NB4 (cell line): ENCODE measurements around the gene OPCML.

Experiments
- DNase-seq: peaks from one replicate; pipeline ENCODE4 v3.0.0; 2010; ENCODE audit warnings: low read depth
- H3K4me3 ChIP-seq: one replicate; pipeline ENCODE4 v1.5.1; 2011; ENCODE audit warnings: mild to moderate bottlenecking, low read depth, low read length, moderate library complexity
- CTCF ChIP-seq: IDR thresholded peaks from one replicate; pipeline ENCODE4 v1.5.1; 2012; ENCODE audit warnings: low read depth, low read length
- MAX ChIP-seq: IDR thresholded peaks from 2 replicates; pipeline ENCODE4 v1.6.1; 2011; ENCODE audit warnings: low read depth, low read length
- MYC ChIP-seq: IDR thresholded peaks from 2 replicates; pipeline ENCODE4 v1.6.1; 2011; ENCODE audit warnings: low read depth, low read length
- POLR2A ChIP-seq: IDR thresholded peaks from 2 replicates; pipeline ENCODE4 v1.6.1; 2011; ENCODE audit warnings: mild to moderate bottlenecking; ENCODE audit not compliant: insufficient read length; ENCODE audit errors: extremely low read depth

The OPCML gene

GRCh38 chr11:132911186-132911585, 621.1 kb downstream of the OPCML start:
- DNase-seq: no peak
- TF ChIP-seq MAX: no peak
- TF ChIP-seq MYC: no peak
- no peak for TF ChIP-seq CTCF
- no peak for TF ChIP-seq POLR2A
- H3K4me3 ChIP-seq: no peak overlapping the region

GRCh38 chr11:132910011-132910760, 622.1 kb downstream of the OPCML start:
- no peak overlapping the region for H3K4me3 ChIP-seq
- DNase-seq: no peak
- TF ChIP-seq CTCF (no peak), POLR2A (no peak), MYC (no peak), MAX (no peak)

- no peak overlapping the region for H3K4me3 ChIP-seq
- TF ChIP-seq MAX (no peak), MYC (no peak), CTCF (no peak), POLR2A (no peak)
- no peak for DNase-seq
These were observed 623.2 kb downstream of the OPCML start for GRCh38 chr11:132909021-132909606.

GRCh38 chr11:132908414-132908810, 623.9 kb downstream of the OPCML start:
- no peak for TF ChIP-seq POLR2A
- no peak for TF ChIP-seq CTCF
- TF ChIP-seq MAX: no peak
- no peak for TF ChIP-seq MYC
- no peak for DNase-seq
- H3K4me3 ChIP-seq: no peak overlapping the region

- TF ChIP-seq MAX (no peak), MYC (no peak), CTCF (no peak), POLR2A (no peak)
- H3K4me3 ChIP-seq: no peak overlapping the region
- DNase-seq: no peak
These were observed 624.5 kb downstream of the OPCML start for GRCh38 chr11:132907651-132908413.
